ENCODE results near the gene GMFB.
"Not testable (repeated sequence)": the region's sequence is repeated elsewhere in the genome, so short reads cannot be mapped to it uniquely, and the experiment has no call there.

The GMFB gene

DNA sequence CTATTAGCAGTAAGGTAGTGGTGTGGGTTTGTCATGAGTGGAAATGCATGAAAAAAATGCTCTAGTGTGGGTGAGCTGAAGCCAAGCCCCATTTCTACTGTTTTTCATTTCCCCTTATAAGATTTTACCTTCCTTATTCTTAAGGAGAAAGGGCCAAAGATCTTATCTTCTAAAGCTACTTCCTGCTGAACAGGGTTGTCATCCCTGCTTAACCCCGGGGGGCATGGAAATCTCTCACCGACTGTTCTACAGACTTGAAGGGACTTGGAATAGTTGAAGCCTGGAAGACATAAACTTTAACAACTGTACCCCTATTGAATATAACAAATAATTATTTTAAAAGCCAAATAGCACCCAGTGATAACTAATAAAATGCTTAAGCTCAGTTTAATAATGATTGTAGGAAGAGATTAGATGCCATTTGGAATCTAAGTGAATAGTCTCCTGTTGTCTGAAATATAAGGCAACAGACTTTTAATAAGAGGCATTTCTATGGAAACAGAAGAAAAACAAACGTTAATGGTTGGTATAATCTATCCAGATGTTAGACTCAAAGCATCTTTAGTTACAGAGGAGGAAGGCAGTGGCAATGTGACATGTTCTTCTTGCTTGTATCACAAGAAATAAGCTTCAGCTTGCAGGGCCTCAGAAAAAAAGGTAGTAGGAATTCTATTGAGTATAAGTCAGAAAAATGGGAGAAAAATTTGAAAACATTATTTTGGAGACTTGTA, 1.8 kb upstream of the GMFB start:
- DNase-seq: no peak

DNA sequence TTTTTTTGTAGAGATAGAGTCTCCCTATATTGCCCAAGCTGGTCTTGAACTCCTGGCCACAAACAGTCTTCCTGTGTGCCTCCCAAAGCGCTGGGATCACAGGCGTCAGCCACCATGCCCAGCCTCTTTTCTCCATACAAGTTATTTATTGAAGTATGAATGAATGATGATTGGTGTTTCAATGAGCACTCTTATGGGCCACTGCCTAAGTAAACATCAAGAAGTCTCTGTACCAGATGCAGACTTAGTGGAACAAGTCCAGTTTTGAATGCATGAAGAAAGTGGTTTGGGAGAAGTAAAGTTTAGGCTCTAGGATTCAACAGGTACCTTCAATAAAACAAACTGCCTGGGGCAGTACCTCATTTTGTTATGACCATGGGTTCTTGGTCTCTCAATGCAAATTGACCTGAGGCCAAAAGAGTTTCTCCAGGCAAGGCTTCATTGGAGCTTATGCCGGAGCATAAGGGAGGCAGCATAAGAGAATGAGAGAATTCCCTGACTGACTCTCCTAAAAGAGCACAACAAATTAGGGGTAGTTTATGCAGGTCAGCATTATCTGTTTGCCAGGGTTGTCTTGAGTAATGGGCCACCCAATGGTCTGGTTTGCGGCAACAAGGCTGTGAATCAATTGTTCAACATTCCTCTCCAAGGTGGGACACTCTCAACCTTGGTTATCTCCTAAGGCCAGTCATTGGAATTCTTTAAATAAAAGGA, 1.1 kb upstream of the GMFB start:
- DNase-seq: no peak

DNA sequence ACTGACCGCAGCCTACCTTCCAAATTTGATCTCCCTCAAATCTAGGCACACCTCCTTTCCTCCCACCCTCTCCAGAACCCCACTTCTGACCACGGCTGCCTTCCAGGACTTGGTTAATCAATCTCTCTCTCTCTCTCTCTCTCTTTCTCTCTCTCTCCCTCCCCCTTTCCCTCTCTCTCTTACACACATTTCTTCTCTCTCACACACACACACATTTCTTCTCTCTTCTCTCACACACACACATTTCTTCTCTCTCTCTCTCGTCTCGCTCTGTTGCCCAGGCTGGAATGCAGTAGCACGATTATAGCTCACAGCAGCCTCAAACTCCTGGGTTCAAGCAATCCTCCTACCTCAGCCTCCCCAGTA, 521 bp upstream of the GMFB start:
- no peak for DNase-seq

DNA sequence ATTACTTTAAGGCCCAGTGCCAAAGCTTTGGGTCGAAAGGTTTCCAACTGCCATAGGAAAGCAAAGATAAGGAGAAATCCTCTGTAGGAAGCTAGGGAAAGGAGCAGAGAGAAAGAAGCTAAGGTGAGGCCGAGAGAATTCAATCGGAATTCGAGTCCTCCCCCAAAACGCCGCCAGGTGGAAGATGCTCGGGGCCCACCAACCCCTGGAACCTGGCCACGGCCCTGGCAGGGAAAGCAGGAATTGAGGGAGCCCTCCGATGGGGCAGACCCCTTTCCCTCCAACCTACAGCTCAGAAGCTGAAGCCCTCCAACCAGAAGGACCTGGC, 498 bp downstream of the GMFB start:
- DNase-seq: no peak

DNA sequence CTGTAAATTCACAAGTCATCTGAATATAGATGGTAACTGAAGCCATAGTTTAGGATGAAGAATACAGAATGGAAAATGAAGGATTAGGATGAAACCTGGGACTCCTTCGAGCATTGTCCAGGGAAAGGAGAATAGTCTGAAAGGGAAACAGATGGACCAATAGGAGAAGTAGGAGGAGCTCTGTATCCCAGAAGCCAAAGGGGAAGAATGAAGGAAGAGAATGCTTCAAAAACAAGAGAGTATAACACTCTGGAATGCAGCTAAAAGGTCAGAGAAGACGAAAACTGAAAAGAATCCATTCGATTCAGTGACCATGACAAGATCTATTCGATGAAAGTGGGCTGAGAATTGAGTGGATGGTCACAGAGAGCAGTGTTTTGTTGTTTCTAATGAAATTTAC, 1.0 kb downstream of the GMFB start:
- no peak for DNase-seq

DNA sequence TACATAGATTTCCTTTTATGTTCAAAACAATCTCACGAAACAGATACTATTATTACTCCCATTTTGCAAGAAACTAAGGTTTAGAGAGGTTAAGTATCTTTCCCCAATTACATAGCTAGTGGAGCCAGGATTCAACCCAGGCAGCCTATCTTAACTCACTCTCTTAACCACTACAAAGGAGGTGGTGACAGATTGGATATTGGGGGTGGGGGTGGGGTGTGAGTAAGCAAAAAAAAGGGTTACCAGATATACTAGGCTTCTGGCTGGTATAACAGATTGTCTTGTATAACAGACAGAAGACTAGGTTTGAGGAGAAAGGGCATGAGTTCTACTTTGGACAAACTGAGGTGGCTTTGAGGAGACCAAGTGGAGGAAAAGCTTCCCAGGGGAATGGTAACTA, 2.1 kb downstream of the GMFB start:
- no peak for DNase-seq

DNA sequence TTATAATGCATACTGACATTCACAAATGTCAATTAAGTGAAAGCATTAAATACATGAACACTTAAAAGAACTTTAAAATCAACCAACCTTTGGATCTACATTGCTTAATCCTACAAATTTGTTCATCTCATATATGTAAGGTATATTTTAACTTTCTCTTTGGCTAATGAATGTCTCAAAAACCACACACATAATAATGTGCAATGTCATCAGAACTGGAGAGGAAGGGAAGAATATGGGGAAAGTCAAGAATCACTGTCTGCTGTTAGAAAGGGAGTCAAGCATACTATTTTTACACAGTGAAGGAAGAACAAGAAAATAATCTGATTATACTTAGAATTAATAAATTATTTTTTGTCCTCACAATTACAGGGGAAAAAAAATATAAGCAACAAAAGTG, 4.9 kb downstream of the GMFB start:
- DNase-seq: no peak

DNA sequence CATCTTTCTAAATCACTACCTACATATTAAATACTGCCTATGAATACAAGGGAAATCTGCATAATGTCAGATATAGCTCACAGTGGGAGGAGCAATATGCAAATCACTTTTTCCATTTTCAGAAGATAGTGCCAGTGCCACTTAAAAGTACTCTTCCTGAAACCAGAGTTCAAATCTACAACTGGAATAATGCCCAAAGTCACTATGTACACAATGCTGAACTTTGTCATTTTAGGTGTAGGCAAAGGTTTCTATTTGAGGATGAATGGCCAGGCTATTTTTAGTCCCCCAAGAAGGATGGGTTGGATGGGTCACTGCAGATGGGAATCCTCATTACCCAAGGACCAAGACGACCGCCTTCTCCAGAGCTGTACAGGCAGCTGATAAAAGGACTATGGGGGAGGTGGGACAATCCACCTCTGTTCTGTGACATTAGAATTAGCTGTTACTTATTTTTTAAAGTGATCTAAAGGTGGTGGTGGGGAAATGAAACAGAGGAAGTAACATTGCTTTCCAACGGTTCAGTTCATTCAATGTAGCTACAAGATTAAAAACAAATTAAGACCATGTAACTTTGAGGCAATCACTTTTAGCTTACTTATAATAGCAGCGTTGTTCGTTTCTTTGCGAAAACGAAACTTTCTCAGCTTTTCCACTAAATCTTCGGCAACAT, 5.6 kb downstream of the GMFB start:
- DNase-seq: no peak

DNA sequence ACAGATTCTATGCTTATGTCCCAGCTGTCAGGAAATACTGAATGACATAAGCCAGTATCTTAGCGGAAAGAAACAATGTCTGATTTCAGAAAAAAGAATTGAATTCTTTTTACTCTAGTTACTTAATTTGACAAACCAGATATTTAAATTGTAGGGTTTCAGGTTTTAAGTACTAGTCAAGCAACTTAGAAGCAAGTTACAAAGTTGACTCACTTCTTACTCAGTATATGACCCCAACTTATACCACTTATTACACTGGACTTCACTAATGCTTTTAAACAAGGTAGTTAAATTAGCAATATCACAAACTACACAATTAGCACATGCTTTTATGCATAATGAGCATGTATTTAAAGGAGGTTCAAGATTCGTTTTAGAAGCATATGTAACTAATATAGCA, 7.1 kb downstream of the GMFB start:
- DNase-seq: no peak

DNA sequence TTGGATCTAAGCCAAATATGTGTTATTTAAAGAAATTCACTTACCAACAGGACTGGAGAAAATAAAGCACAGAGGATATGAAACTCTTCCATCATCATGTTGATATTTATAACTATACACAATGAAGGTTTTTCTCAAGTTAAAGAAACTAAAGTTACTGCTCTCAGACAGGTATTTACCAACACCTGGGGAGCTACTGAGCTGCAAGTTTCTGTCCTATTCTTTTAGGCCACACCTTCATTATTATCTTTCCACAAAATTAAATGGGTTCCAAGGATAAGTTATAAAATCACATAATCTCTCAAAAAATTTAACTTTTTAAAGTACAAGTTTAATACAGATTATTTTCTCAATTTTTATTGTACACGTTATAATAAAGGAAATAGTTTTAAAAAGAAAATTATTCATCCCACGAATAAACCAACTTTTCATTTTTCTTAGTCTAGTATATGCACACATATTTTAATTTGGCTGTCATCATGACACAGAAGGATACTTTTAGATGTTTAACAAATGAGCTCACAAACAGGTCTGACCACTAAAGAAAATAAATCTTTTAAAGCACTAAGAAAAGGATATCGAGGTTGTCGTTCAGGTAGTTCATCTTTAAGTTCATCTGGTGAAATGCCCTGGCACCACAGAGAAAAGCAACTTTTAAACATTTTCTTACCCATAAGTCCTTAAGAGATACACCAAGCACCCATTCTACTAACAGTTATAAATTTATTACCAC, 7.8 kb downstream of the GMFB start:
- no peak for DNase-seq

DNA sequence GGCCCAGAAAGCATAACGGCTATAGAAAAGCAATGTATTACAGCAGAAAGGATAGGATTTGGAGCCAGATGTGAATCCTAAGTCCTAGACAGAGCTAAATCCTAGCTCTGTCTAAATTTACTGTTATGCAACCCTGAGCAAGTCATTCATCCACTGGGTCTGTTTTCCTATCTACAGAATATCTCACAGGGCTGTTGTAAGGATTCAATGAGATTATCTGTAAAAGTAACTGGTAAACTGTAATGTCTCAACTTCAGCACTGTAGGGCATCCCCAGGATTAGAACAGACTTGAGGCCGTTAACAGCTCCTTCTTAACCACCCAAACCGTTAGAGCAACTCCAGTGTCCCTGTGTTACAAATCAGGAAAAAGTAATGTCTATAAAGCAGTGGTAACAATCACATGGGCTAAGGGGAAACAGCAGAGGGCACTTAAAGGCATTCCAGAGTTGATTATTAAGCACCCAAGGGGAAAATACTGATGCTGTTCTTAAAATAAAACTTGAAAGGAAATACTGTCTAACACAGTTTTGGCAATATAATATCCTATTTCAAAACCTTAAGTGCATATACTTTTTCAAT, 10.1 kb downstream of the GMFB start:
- no peak for DNase-seq

DNA sequence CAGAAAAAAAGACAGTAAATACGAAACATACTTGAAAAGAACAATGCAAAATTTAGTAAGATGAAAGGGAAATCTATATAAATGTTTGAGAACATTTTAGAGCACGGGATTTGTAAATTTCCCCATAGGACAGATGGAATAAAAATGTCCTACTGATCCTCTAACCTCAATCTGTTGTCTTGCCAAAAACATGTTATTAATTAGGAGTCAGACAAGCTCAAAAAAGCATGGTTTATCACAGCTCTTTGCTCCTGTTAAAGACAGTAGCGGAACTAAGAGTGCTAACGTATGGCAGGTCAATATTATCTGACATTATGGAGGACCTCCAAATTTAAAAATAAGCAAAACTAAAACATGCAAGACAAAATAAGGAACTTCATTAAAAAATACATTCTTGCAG, 12.9 kb downstream of the GMFB start:
- no peak for DNase-seq

DNA sequence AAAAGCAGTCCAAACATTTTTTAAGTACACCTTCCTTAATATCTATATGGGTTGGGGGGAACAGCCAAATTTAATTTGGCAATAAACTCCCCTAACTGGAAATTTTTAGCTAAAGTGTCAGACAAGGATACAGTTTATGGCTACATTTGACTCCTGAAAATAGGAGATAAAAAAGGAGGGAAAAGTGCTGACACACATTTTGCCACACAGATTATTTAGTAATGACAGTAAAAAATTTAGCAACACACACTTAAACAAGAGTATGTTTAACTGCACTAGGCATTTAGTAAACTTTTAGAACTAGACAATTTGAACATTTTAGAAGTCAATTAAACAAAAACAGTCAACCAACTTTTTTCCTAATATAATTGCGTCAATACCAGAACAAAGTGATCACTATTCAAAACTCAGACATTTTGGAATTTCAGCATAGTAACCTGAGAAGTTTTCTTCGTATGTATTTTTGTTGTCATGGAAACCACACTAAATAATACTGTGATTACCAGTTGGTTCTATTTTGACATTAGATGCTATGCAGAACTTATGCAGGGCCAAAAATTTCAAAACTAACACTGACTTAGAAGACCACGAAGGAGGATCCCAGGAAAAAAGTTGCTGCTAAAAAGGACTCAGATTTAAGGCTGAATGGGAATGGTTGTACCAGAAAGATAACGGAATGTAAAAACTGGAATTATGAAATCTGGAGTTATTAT, 13.4 kb downstream of the GMFB start:
- no peak for DNase-seq

DNA sequence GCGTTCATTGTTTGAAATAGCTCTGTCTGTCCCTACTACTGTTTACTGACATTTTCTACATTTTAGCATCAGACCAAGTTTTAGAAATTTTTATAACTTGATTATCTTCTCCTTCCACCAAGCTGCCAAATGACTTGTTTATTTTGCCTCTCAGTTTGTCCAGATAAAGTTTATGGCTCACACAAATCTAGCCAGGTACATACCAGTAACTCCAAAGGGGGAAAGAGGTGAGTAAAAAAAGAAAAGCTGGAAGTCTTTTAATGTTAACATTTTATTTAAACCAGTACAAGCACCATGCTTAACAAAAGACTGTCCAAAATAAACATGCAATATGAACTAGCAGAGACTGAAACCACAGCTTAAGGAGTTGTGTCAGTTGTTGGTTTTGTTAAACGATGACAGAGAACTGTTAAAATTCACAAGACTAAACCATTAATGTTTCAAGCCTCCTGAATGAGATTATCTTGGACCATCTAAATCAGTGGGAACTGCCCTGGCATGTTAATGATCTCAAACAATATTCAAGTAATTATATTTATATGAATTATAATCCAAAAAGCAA, 14.5 kb downstream of the GMFB start:
- no peak for DNase-seq

DNA sequence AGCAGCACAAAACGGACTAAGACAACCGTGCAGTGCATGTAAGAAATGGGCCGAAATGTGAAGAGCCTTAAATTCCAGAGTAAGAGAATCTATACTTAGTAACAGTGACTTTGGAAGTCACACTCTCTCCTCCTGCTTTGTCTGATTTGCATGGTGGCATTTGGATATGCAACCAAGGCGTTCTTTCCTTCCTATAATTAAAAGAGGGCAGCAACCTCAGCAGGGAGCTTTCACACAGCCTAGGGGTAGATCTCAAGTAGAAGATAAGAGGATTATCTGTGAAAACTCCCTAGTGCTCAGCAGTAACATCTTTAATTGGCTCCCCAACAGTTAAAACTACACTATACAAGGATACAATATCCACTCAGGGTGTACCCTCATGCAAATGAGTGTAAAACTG, 16.5 kb downstream of the GMFB start:
- no peak for DNase-seq

DNA sequence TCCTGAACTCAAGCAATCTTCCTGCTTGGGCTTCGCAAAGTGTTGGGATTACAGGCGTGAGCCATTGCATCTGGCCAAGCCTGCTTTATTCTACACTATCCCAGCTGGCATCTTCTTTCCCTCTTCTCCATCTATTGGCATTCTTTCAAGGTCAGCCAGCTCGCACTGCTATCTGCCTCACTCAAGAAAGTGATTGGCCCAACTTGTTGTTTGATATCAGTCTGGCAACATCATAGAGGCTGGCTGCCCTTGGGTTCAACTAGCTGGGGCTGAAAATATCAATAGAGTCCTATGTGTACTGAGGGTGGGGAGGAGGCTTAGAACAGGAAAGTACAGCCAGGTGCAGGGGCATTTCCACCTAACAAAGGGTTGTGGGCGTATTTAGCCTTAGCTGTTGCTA, 17.1 kb downstream of the GMFB start:
- DNase-seq: no peak

DNA sequence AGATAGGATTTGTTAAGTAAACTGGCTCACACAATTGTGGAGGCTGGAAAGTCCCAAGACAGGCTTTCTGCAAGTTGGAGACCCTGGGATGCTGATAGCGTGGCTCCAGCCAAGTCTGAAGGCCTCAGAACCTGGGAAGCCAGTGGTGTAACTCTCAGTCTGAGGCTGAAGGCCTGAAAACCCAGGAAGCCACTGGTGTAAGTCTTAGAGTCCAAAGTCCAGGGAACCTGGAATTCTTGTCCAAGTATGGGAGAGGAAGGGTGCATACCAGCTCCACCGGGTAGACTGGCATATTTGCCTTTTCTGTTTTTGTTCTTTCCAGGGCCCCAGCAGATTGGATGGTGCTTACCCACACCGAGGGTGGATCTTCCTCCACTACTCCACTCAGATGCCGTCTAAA, 18.1 kb downstream of the GMFB start:
- no peak for DNase-seq

DNA sequence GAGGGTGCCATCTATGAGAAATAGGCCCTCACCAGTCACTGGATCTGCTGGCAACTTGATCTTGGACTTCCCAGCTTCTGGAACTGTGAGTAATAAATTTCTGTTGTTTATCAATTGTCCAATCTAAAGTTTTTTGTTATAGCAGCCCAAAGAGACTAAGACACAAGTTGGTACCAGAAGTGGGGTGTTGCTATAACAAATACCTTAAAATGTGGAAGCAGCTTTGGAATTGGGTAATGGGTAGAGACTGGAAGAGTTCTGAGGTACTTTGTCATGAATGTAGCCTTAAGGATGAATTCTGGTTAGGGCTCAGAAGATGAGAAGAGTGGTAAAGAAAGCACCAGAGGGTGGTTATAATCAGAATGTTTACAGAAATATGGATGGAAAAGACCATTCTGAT, 21.5 kb downstream of the GMFB start:
- no peak for DNase-seq

DNA sequence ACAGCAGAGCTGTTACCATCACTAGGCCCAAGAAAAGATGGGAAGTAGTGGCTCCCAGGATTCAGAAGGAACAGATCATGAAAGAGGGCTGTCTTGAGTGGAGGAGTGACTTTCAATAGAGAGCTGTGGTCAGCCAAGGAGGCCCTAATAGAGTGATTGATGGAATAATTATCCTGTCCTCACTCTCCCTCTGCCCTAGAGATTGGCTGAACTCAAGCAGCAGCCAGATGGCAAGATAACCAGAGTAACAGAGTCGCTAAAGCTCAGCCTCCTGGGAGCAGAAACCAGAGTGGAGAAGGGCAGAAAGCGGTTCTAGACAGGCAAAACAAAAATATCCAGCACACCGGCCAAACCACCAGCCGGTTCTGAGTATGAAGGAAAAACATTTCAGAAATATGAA, 23.1 kb downstream of the GMFB start:
- no peak for DNase-seq

DNA sequence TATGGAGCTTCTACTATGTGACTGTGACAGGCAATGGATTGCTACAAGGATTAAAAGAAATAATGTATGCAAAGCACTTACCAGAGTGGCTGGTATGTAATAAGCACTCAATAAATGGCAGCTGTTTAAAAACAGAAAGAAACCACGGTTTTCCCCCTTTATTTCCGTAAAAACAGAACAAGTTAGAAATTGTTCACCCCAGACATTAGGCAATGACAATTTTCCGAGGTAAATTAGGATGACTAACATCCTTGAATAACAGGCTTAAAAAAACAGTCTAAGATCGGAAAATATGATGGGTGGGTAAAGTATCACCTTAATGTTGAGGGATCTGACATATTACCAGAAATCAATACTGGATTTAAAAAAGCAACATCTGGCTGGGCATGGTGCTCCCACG, 26.7 kb downstream of the GMFB start:
- no peak for DNase-seq

DNA sequence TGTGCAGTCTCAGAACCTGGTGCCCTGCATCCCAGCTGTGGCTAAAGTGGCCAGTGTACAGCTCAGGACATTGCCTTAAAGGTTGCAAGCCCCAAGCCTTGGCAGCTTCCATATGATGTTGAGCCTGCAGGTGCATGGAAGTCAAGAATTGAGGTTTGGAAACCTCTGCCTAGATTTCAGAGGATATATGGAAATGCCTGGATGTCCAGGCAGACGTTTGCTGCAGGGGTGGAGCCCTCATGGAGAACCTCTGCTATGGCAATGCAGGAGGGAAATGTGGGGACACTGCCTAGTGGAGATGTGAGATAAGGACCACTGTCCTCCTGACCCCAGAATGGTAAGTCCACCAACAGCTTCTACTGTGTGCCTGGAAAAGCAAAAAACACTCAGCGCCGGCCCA, 29.7 kb downstream of the GMFB start:
- DNase-seq: no peak

DNA sequence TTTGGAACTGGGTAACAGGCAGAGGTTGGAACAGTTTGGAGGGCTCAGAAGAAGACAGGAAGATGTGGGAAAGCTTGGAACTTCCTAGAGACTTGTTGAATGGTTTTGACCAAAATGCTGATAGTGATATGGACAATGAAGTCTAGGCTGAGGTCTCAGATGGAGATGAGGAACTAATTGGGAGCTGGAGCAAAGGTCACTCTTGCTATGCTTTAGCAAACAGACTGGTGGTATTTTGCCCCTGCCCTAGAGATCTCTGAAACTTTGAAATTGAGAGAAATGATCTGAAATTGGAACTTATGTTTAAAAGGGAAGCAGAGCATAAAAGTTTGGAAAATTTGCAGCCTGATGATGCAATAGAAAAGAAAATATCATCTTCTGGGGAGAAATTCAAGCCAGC, 30.2 kb downstream of the GMFB start:
- DNase-seq: not testable (repeated sequence)

DNA sequence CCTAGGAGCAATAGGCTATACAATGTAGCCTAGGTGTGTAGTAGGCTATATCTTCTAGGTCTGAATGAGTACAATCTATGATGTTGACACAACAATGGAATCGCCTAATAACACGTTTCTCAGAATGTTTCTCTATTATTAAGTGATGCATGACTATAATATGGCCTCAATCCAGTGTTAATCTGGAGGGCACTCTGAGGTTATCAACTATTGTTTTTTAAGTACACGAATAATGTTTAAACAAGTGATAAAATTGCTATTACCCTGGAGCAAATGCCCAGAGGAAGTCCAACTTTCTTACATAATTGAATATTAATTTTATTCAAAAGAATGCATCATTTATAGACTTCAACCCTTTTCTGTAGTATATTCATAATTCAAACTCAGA, 31.2 kb downstream of the GMFB start:
- DNase-seq: no peak
